Muscle layer of colon (tissue), 2 donors: Measurements from ENCODE around the gene ANKFN1.

Experiments
- H3K27ac ChIP-seq: one replicate; pipeline ENCODE4 v1.7.0; 2013; ENCODE audit warnings: low read depth, mild to moderate bottlenecking, low read length, moderate library complexity
- H3K27me3 ChIP-seq, 2 donors: one replicate each; pipeline ENCODE4 v1.7.0; 2013; ENCODE audit warnings: low read length in 2 of 2, mild to moderate bottlenecking in 2 of 2; ENCODE audit not compliant: insufficient read depth in 2 of 2, control insufficient read depth in 1 of 2
- H3K36me3 ChIP-seq: one replicate; pipeline ENCODE4 v1.7.0; 2013; ENCODE audit warnings: mild to moderate bottlenecking, low read length; ENCODE audit not compliant: insufficient read depth
- H3K4me1 ChIP-seq: one replicate; pipeline ENCODE4 v1.7.0; 2013; ENCODE audit warnings: mild to moderate bottlenecking, low read length; ENCODE audit not compliant: insufficient read depth
- H3K4me3 ChIP-seq, 2 donors: one replicate each; pipeline ENCODE4 v1.7.0; 2013; ENCODE audit warnings: low read length in 2 of 2, low read depth in 1 of 2, mild to moderate bottlenecking in 1 of 2, moderate library complexity in 1 of 2
- H3K9ac ChIP-seq: one replicate; pipeline ENCODE4 v1.7.0; 2013; ENCODE audit warnings: low read length
- H3K9me3 ChIP-seq: one replicate; pipeline ENCODE4 v1.7.0; 2013; ENCODE audit warnings: mild to moderate bottlenecking, low read length
- donor health status: abdominal sarcoma.
- donor health status: Adenocarcinoma of cecum.

The ANKFN1 gene

GRCh38 chr17:56152874-56153602, at the start of gene ANKFN1:
Gene ANKFN1, plus strand, starts transcription at chr17:56153475. Its CDS starts 59,193 bp downstream, at chr17:56212668.
- Histone ChIP-seq H3K36me3 (no peaks in the 10 kb centered on the region), H3K9ac (no peak within 1 kb of the TSS), H3K4me1 (peaks cover 9% of the 10 kb centered on the region), H3K27me3 (no peaks in the 10 kb centered on the region), H3K27ac (no peak within 1 kb of the TSS), H3K4me3 (no peak within 1 kb of the TSS), H3K9me3 (no peaks in the 10 kb centered on the region)

DNA sequence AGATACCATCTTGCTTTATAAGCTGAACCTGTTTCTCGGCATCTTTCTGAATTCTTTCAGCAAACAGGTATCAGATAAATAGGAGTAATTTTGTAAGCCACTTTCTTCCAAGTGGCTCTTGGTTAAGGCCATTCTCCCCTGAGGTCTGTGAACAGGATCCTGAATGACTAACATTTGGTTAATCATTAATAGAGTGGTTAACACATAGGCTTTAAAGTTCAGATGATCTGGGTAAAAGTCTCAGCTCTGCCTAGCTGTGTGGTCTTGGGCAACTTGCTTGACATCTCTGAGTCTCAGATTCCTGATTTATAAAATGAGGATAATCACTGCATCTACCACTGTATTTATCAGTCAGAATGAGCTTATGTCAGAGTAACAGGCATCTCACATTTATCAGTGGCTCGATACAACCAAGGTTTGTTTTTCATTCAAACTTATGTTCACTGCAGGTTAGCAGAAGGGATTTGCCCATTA, 44.4 kb upstream of the ANKFN1 start:
- Histone ChIP-seq H3K27me3 (no peaks in the 10 kb centered on the region), H3K4me1 (peaks cover 36% of the 10 kb centered on the region), H3K36me3 (no peaks in the 10 kb centered on the region), H3K4me3 (no peak overlapping the region), H3K9ac (no peak overlapping the region), H3K27ac (no peak overlapping the region), H3K9me3 (no peaks in the 10 kb centered on the region)

DNA sequence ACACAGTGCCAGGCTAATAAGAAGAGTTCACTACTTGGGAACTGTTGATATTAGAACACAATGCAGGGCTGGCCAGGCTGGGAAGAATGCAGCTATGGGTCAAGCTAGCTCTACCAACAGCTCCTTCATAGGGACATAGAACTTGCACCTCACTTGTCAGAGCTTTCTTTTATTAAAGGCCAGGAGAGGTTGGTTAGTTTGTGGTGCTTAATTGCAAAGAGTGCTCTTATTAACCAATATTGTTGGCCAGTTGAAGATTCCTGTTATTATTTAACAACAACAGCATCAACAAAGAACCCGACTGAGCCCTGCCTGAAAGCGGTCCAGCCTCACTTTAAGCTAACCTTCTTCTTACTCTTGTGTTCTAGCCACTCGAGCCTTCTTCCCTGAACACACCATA, 43.4 kb upstream of the ANKFN1 start:
- no peak overlapping the region for H3K27ac ChIP-seq
- H3K9me3 ChIP-seq, result no peaks in the 10 kb centered on the region
- H3K4me3 ChIP-seq, result no peak overlapping the region
- no peaks in the 10 kb centered on the region for H3K27me3 ChIP-seq
- no peaks in the 10 kb centered on the region for H3K36me3 ChIP-seq
- peaks cover 36% of the 10 kb centered on the region for H3K4me1 ChIP-seq
- no peak overlapping the region for H3K9ac ChIP-seq

DNA sequence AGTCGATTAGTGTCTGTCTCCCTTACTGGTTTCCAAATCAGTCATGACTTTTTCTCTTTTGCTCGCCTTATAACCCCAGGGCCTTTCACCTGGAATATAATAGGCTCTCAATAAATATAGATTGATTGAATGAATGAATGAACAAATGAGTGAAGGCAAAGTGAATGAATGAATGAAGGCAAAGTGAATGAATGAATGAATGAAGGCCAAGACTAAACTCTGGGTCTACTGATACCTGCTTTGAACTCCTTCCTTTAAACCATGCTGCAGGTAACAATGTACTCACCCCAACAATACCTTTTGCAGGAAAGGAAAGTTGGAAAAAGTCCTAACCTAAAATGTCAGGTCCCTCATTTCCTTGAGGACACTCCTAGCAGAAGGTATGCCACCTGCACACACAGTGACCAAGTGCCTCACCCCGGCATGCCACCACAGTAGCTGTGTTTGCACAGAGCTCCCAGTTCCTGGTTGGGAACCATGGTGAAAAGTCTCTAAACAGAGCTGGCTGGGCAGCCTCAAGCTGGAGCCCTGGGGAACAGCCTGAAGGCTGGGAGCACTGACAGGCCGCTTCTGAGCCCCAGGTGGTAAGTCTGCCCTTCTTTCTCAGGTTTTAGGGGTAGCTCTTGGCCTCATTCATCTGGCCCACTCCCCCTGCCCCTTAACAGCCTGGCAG, 42.7 kb upstream of the ANKFN1 start:
- no peak overlapping the region for H3K4me3 ChIP-seq
- H3K4me1 ChIP-seq, result peaks cover 36% of the 10 kb centered on the region
- H3K27me3 ChIP-seq, result no peaks in the 10 kb centered on the region
- H3K36me3 ChIP-seq, result no peaks in the 10 kb centered on the region
- H3K27ac ChIP-seq, result no peak overlapping the region
- H3K9me3 ChIP-seq, result no peaks in the 10 kb centered on the region
- H3K9ac ChIP-seq, result no peak overlapping the region

- no peaks in the 10 kb centered on the region for H3K36me3 ChIP-seq
- no peak overlapping the region for H3K4me3 ChIP-seq
Measured at GRCh38 chr17:56111706-56112485, 41.4 kb upstream of the ANKFN1 start.

DNA sequence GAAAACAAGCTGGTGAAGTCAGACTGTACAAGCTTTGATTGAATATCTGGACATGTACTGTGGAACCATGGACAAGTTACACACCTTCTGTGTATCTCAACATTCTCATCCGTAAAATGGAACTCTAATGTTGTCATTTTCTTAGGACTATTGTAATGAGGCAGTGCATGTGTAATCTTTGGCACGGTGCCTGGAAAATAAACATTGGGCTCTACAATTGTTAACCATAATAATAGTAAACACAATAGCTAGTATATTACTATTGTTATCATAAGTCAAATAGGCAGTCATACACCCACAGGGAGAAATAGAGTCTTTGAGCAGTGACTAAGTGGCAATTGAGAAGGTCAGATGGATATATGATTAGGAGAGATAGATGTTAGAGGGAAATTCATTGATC, 39.8 kb upstream of the ANKFN1 start:
- no peaks in the 10 kb centered on the region for H3K27me3 ChIP-seq
- H3K4me3 ChIP-seq, result no peak overlapping the region
- H3K9me3 ChIP-seq, result no peaks in the 10 kb centered on the region
- H3K4me1 ChIP-seq, result peaks cover 36% of the 10 kb centered on the region
- H3K36me3 ChIP-seq, result no peaks in the 10 kb centered on the region
- no peak overlapping the region for H3K27ac ChIP-seq
- no peak overlapping the region for H3K9ac ChIP-seq

More at GRCh38 chr17:56111706-56112485, 41.4 kb upstream of the ANKFN1 start:
- no peak overlapping the region for H3K9ac ChIP-seq
- H3K9me3 ChIP-seq, result no peaks in the 10 kb centered on the region
- no peak overlapping the region for H3K27ac ChIP-seq
- peaks cover 36% of the 10 kb centered on the region for H3K4me1 ChIP-seq
- H3K27me3 ChIP-seq, result no peaks in the 10 kb centered on the region

- Histone ChIP-seq H3K9ac (no peak overlapping the region), H3K4me3 (no peak overlapping the region), H3K4me1 (peaks cover 33% of the 10 kb centered on the region), H3K27me3 (no peaks in the 10 kb centered on the region), H3K9me3 (no peaks in the 10 kb centered on the region), H3K36me3 (no peaks in the 10 kb centered on the region), H3K27ac (no peak overlapping the region)
Measured at GRCh38 chr17:56114469-56114868, 38.8 kb upstream of the ANKFN1 start.

DNA sequence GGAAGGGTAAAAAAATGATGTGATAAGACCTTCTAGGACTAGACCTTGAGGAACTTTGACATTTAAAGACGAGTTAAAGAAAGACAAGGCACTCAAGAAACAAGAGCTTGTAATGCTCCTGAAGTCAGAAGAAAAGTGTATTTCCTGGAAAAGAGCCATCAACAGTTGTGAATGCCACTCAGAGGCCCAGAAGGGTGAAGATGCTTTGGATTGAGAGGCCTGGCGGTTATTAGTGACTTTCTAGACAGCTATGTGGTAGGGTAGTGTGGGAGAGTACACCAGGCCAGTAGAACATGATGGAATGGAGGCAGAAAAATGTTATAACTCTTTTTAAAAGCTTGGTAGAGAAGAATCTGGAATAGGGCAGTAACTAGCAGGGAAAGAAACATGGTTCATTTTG, 34.1 kb upstream of the ANKFN1 start:
- H3K4me1 ChIP-seq, result no peaks in the 10 kb centered on the region
- H3K9ac ChIP-seq, result no peak overlapping the region
- H3K9me3 ChIP-seq, result no peaks in the 10 kb centered on the region
- H3K36me3 ChIP-seq, result no peaks in the 10 kb centered on the region
- no peak overlapping the region for H3K27ac ChIP-seq
- no peaks in the 10 kb centered on the region for H3K27me3 ChIP-seq
- no peak overlapping the region for H3K4me3 ChIP-seq

- Histone ChIP-seq H3K27me3 (no peaks in the 10 kb centered on the region), H3K4me3 (no peak overlapping the region), H3K36me3 (no peaks in the 10 kb centered on the region), H3K9me3 (no peaks in the 10 kb centered on the region), H3K4me1 (no peaks in the 10 kb centered on the region), H3K27ac (no peak overlapping the region), H3K9ac (no peak overlapping the region)
Measured at GRCh38 chr17:56119936-56120335, 33.3 kb upstream of the ANKFN1 start.

- no peak overlapping the region for H3K4me3 ChIP-seq
- H3K9me3 ChIP-seq, result no peaks in the 10 kb centered on the region
- no peak overlapping the region for H3K9ac ChIP-seq
- H3K4me1 ChIP-seq, result no peaks in the 10 kb centered on the region
- H3K27ac ChIP-seq, result no peak overlapping the region
- no peaks in the 10 kb centered on the region for H3K36me3 ChIP-seq
- H3K27me3 ChIP-seq, result no peaks in the 10 kb centered on the region
Measured at GRCh38 chr17:56121191-56122051, 31.9 kb upstream of the ANKFN1 start.
